ENCODE data around the gene LILRA5.
A peak's percentile ranks its signal among the peaks of the same experiment; 100 is the strongest.
"Not testable (repeated sequence)": the region's sequence is repeated elsewhere in the genome, so short reads cannot be mapped to it uniquely, and the experiment has no call there.

LILRA5 gene

GRCh38 chr19:54271587-54271986 lies 41.4 kb downstream of the LILRA5 start:
- DNase-seq, result not testable (repeated sequence)

GRCh38 chr19:54271106-54271505 lies 41.9 kb downstream of the LILRA5 start:
- DNase-seq, result no peak

- DNase-seq, result no peak
These were observed 44.0 kb downstream of the LILRA5 start for GRCh38 chr19:54268936-54269335.

- DNase-seq, result peak; percentile 90
These were observed 46.8 kb downstream of the LILRA5 start for GRCh38 chr19:54266133-54266532.

- DNase-seq, result no peak
These were observed 50.5 kb downstream of the LILRA5 start for GRCh38 chr19:54262470-54262869.

GRCh38 chr19:54262066-54262465 lies 50.9 kb downstream of the LILRA5 start:
- DNase-seq, result no peak

GRCh38 chr19:54257116-54257480 lies 55.9 kb downstream of the LILRA5 start, which contains the start of gene LILRB5:
Gene LILRB5 (minus strand): TSS chr19:54257273. CDS start chr19:54257193, 80 bp downstream.
- no peak for DNase-seq

Measured in eye (tissue), 1 donor.